ENCODE measurements around the gene ADCY1. TPM values are rescaled to one million over a fixed set of nuclear protein-coding genes. Genes with fewer than 3 reads are reported as not detected.

The ADCY1 gene
- total RNA-seq, 1 experiment from 2014 or later = 3.1 TPM

DNA sequence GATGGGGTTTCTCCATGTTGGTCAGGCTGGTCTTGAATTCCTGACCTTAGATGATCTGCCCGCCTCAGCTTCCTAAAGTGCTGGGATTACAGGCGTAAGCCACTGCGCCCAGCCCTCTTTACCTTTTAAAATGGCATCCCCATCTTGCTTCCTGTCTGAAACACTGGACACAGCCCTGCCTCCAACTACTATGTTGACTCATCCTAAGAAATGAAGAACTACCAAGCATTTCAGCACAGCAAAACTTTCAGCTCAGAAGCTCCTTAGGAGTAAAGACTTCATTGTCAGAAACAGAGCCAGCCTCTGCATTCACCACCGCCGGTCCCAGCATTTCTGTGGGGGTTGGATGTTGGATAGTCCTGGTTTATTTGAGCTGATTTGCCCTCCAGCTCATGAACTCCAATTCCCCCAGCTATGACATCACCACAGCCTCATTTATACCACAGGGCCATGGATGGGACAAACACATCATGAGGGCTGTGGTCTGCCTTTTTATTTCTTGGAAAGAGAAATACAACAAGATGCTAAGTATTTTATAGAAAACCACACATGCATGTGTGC, 123.5 kb downstream of the ADCY1 start:
- H3K9me3 ChIP-seq (ENCODE audit: low read length) = no peaks in the 10 kb centered on the region
- ATAC-seq (no peak), DNase-seq (no peak)
- no peaks in the 10 kb centered on the region for H3F3A ChIP-seq (ENCODE audit: low read length, unreplicated experiment)
- H3K4me3 ChIP-seq (ENCODE audit: low read length) = no peak overlapping the region
- intact Hi-C loops (cut with micrococcal nuclease) = no loop called here
- ChIA-PET CTCF (no interaction called here), POLR2A (ENCODE audit: unreplicated experiment) (interaction anchor here (0.5 kb wide), 1 partner anchor 71 kb away, joined by 4 read pairs; no protein-coding TSS in a partner anchor)
- no peaks in the 10 kb centered on the region for H3K79me2 ChIP-seq (ENCODE audit: low read length)
- no peaks in the 10 kb centered on the region for H3K9me2 ChIP-seq (replicated peaks; ENCODE audit: low read length)
- no peak for TF ChIP-seq EZH2 (IDR thresholded peaks at IDR 0.05; ENCODE audit: low read length, unreplicated experiment)
- TF ChIP-seq EZH2phosphoT487 (IDR thresholded peaks at IDR 0.05; ENCODE audit: borderline replicate concordance, low read length) = no peak
- TF ChIP-seq, protein P1, sequence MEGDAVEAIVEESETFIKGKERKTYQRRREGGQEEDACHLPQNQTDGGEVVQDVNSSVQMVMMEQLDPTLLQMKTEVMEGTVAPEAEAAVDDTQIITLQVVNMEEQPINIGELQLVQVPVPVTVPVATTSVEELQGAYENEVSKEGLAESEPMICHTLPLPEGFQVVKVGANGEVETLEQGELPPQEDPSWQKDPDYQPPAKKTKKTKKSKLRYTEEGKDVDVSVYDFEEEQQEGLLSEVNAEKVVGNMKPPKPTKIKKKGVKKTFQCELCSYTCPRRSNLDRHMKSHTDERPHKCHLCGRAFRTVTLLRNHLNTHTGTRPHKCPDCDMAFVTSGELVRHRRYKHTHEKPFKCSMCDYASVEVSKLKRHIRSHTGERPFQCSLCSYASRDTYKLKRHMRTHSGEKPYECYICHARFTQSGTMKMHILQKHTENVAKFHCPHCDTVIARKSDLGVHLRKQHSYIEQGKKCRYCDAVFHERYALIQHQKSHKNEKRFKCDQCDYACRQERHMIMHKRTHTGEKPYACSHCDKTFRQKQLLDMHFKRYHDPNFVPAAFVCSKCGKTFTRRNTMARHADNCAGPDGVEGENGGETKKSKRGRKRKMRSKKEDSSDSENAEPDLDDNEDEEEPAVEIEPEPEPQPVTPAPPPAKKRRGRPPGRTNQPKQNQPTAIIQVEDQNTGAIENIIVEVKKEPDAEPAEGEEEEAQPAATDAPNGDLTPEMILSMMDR (conservative IDR thresholded peaks at IDR 0.05; ENCODE audit: low read depth, low read length) = no peak
- no peak overlapping the region for H3K27ac ChIP-seq (ENCODE audit: low read length)
- no peaks in the 10 kb centered on the region for H3K4me1 ChIP-seq (ENCODE audit: insufficient read depth, low read length)
- no peak overlapping the region for H3K4me2 ChIP-seq (ENCODE audit: low read length)
- no peaks in the 10 kb centered on the region for H3K36me3 ChIP-seq (ENCODE audit: low read depth, low read length)
- no peak overlapping the region for H2AFZ ChIP-seq (ENCODE audit: low read length)
- no peak overlapping the region for H3K9ac ChIP-seq (ENCODE audit: low read length)
- H4K20me1 ChIP-seq (ENCODE audit: low read length) = no peaks in the 10 kb centered on the region
- BruUV-seq (replicated peaks) = no TSS peak
- peaks cover 12% of the 10 kb centered on the region; the same call in 1 of the 2 replicates for H3K27me3 ChIP-seq (ENCODE audit: low read length)

GRCh38 chr7:45698303-45699014, 124.3 kb downstream of the ADCY1 start:
- BruUV-seq (replicated peaks) = no TSS peak
- no peaks in the 10 kb centered on the region for H4K20me1 ChIP-seq (ENCODE audit: low read length)
- H3F3A ChIP-seq (ENCODE audit: low read length, unreplicated experiment) = no peaks in the 10 kb centered on the region
- H2AFZ ChIP-seq (ENCODE audit: low read length) = no peak overlapping the region
- CTCF ChIA-PET = no interaction called here
- H3K4me3 ChIP-seq (ENCODE audit: low read length) = no peak overlapping the region
- DNase-seq = no peak
- H3K27me3 ChIP-seq (ENCODE audit: low read length) = peaks cover 12% of the 10 kb centered on the region; the same call in 1 of the 2 replicates
- H3K9me2 ChIP-seq (replicated peaks; ENCODE audit: low read length) = no peaks in the 10 kb centered on the region
- H3K4me1 ChIP-seq (ENCODE audit: insufficient read depth, low read length) = no peaks in the 10 kb centered on the region
- POLR2A ChIA-PET (ENCODE audit: unreplicated experiment) = no interaction called here
- intact Hi-C loops (cut with micrococcal nuclease) = no loop called here
- H3K9ac ChIP-seq (ENCODE audit: low read length) = no peak overlapping the region
- no peaks in the 10 kb centered on the region for H3K9me3 ChIP-seq (ENCODE audit: low read length)
- no peaks in the 10 kb centered on the region for H3K36me3 ChIP-seq (ENCODE audit: low read depth, low read length)
- no peaks in the 10 kb centered on the region for H3K79me2 ChIP-seq (ENCODE audit: low read length)
- ATAC-seq = no peak
- no peak overlapping the region for H3K27ac ChIP-seq (ENCODE audit: low read length)
- no peak for TF ChIP-seq EZH2phosphoT487 (IDR thresholded peaks at IDR 0.05; ENCODE audit: borderline replicate concordance, low read length)
- TF ChIP-seq, protein P1 (conservative IDR thresholded peaks at IDR 0.05; ENCODE audit: low read depth, low read length) = no peak
- TF ChIP-seq EZH2 (IDR thresholded peaks at IDR 0.05; ENCODE audit: low read length, unreplicated experiment) = no peak
- no peak overlapping the region for H3K4me2 ChIP-seq (ENCODE audit: low read length)

- Histone ChIP-seq H3K9ac (ENCODE audit: low read length) (no peak overlapping the region), H2AFZ (ENCODE audit: low read length) (no peak overlapping the region), H3K4me3 (ENCODE audit: low read length) (no peak overlapping the region), H3K4me1 (ENCODE audit: insufficient read depth, low read length) (no peaks in the 10 kb centered on the region), H3K9me2 (replicated peaks; ENCODE audit: low read length) (no peaks in the 10 kb centered on the region), H3K9me3 (ENCODE audit: low read length) (no peaks in the 10 kb centered on the region), H3K36me3 (ENCODE audit: low read depth, low read length) (no peaks in the 10 kb centered on the region), H3K27ac (ENCODE audit: low read length) (no peak overlapping the region), H3F3A (ENCODE audit: low read length, unreplicated experiment) (no peaks in the 10 kb centered on the region), H4K20me1 (ENCODE audit: low read length) (no peaks in the 10 kb centered on the region), H3K27me3 (ENCODE audit: low read length) (peaks cover 12% of the 10 kb centered on the region; the same call in 1 of the 2 replicates), H3K4me2 (ENCODE audit: low read length) (no peak overlapping the region), H3K79me2 (ENCODE audit: low read length) (no peaks in the 10 kb centered on the region)
- no peak for ATAC-seq
- ChIA-PET POLR2A (ENCODE audit: unreplicated experiment) (no interaction called here), CTCF (no interaction called here)
- no peak for DNase-seq
- no peak for TF ChIP-seq EZH2 (IDR thresholded peaks at IDR 0.05; ENCODE audit: low read length, unreplicated experiment)
- no peak for TF ChIP-seq EZH2phosphoT487 (IDR thresholded peaks at IDR 0.05; ENCODE audit: borderline replicate concordance, low read length)
- TF ChIP-seq, protein P1 (conservative IDR thresholded peaks at IDR 0.05; ENCODE audit: low read depth, low read length) = no peak
- intact Hi-C loops (cut with micrococcal nuclease) = no loop called here
- no TSS peak for BruUV-seq (replicated peaks)
Measured at GRCh38 chr7:45699015-45699309, 124.8 kb downstream of the ADCY1 start.

Measured in PC-3 (cell line).